ENCODE data around the gene SLC12A7.

The SLC12A7 gene

GRCh38 chr5:1055896-1056610 is 55.8 kb downstream of the SLC12A7 start:
- H3K14ac ChIP-seq (ENCODE audit: low read length) = no peak overlapping the region
- no peak for DNase-seq
- no peak overlapping the region for H4K8ac ChIP-seq (ENCODE audit: low read depth, low read length)
- WGBS (ENCODE audit: extremely low coverage, insufficient coverage, insufficient read length) = no CpG with 5 or more reads among the region's 39 CpGs
- H3K4me1 ChIP-seq (ENCODE audit: control insufficient read depth in 1 of 2, insufficient read depth in 2 of 2, low read length in 2 of 2) = no peaks in the 10 kb centered on the region
- H2AK5ac ChIP-seq (ENCODE audit: low read length) = no peak overlapping the region
- no peak overlapping the region for H3K9ac ChIP-seq (ENCODE audit: low read length)
- H3K27ac ChIP-seq (ENCODE audit: low read depth, low read length) = no peak overlapping the region
- H3K18ac ChIP-seq (ENCODE audit: low read length) = no peak overlapping the region
- no peak overlapping the region for H3K4me3 ChIP-seq (ENCODE audit: low read depth, low read length)
- no peak overlapping the region for H2BK5ac ChIP-seq (ENCODE audit: low read depth, low read length, poor library complexity)
- no peak overlapping the region for H4K12ac ChIP-seq (ENCODE audit: low read depth, low read length)
- H3K9me3 ChIP-seq (ENCODE audit: insufficient read depth, low read depth, low read length) = no peaks in the 10 kb centered on the region
- peaks cover 22 to 32% of the 10 kb centered on the region in 2 experiments for H3K36me3 ChIP-seq (ENCODE audit: control insufficient read depth in 1 of 2, insufficient read depth in 2 of 2, low read length in 2 of 2)
- no peak overlapping the region for H2BK120ac ChIP-seq (ENCODE audit: insufficient read depth, low read length, poor library complexity)
- H3K4ac ChIP-seq (ENCODE audit: low read depth, low read length) = no peak overlapping the region
- H3K79me2 ChIP-seq (ENCODE audit: control insufficient read depth, insufficient read depth, low read length, poor library complexity) = no peaks in the 10 kb centered on the region
- no peaks in the 10 kb centered on the region for H3K79me1 ChIP-seq (ENCODE audit: low read length)
- no peak overlapping the region for H4K91ac ChIP-seq (ENCODE audit: low read depth, low read length)
- no peak overlapping the region for H2BK12ac ChIP-seq (ENCODE audit: low read length)
- H3K27me3 ChIP-seq (ENCODE audit: insufficient read depth, low read length) = no peaks in the 10 kb centered on the region
- no peak overlapping the region for H2AFZ ChIP-seq (ENCODE audit: insufficient read depth, low read length, poor library complexity)
- H3K23ac ChIP-seq (ENCODE audit: low read length) = no peak overlapping the region
- no peak overlapping the region for H3K4me2 ChIP-seq (ENCODE audit: low read length)

- Histone ChIP-seq H2BK12ac (ENCODE audit: low read length) (no peak overlapping the region), H3K27ac (ENCODE audit: low read depth, low read length) (no peak overlapping the region), H2BK120ac (ENCODE audit: insufficient read depth, low read length, poor library complexity) (no peak overlapping the region), H3K79me1 (ENCODE audit: low read length) (no peaks in the 10 kb centered on the region), H2AK5ac (ENCODE audit: low read length) (no peak overlapping the region), H3K9me3 (ENCODE audit: insufficient read depth, low read depth, low read length) (peaks cover 2% of the 10 kb centered on the region), H3K9ac (ENCODE audit: low read length) (no peak overlapping the region), H3K79me2 (ENCODE audit: control insufficient read depth, insufficient read depth, low read length, poor library complexity) (no peaks in the 10 kb centered on the region), H3K18ac (ENCODE audit: low read length) (no peak overlapping the region), H2BK5ac (ENCODE audit: low read depth, low read length, poor library complexity) (no peak overlapping the region), H4K91ac (ENCODE audit: low read depth, low read length) (no peak overlapping the region), H2AFZ (ENCODE audit: insufficient read depth, low read length, poor library complexity) (no peak overlapping the region), H3K4me3 (ENCODE audit: low read depth, low read length) (no peak overlapping the region), H3K27me3 (ENCODE audit: insufficient read depth, low read length) (no peaks in the 10 kb centered on the region), H3K4me2 (ENCODE audit: low read length) (no peak overlapping the region), H3K4me1 (ENCODE audit: control insufficient read depth in 1 of 2, insufficient read depth in 2 of 2, low read length in 2 of 2) (no peaks in the 10 kb centered on the region), H3K14ac (ENCODE audit: low read length) (no peak overlapping the region), H3K36me3 (ENCODE audit: control insufficient read depth in 1 of 2, insufficient read depth in 2 of 2, low read length in 2 of 2) (peaks cover 23 to 31% of the 10 kb centered on the region in 2 experiments), H4K12ac (ENCODE audit: low read depth, low read length) (no peak overlapping the region), H3K23ac (ENCODE audit: low read length) (no peak overlapping the region), H4K8ac (ENCODE audit: low read depth, low read length) (no peak overlapping the region), H3K4ac (ENCODE audit: low read depth, low read length) (no peak overlapping the region)
- WGBS (ENCODE audit: extremely low coverage, insufficient coverage, insufficient read length) = no CpG with 5 or more reads among the region's 39 CpGs
- DNase-seq = no peak
Measured at GRCh38 chr5:1054799-1055775, 56.8 kb downstream of the SLC12A7 start.

- no peak overlapping the region for H3K14ac ChIP-seq (ENCODE audit: low read length)
- no peak overlapping the region for H2BK120ac ChIP-seq (ENCODE audit: insufficient read depth, low read length, poor library complexity)
- H3K27ac ChIP-seq (ENCODE audit: low read depth, low read length) = no peak overlapping the region
- H3K4me1 ChIP-seq (ENCODE audit: control insufficient read depth in 1 of 2, insufficient read depth in 2 of 2, low read length in 2 of 2) = no peaks in the 10 kb centered on the region
- H2AFZ ChIP-seq (ENCODE audit: insufficient read depth, low read length, poor library complexity) = no peak overlapping the region
- no peak overlapping the region for H4K8ac ChIP-seq (ENCODE audit: low read depth, low read length)
- H4K91ac ChIP-seq (ENCODE audit: low read depth, low read length) = no peak overlapping the region
- no peak overlapping the region for H3K23ac ChIP-seq (ENCODE audit: low read length)
- peaks cover 20 to 26% of the 10 kb centered on the region in 2 experiments for H3K36me3 ChIP-seq (ENCODE audit: control insufficient read depth in 1 of 2, insufficient read depth in 2 of 2, low read length in 2 of 2)
- H3K79me2 ChIP-seq (ENCODE audit: control insufficient read depth, insufficient read depth, low read length, poor library complexity) = no peaks in the 10 kb centered on the region
- H3K79me1 ChIP-seq (ENCODE audit: low read length) = no peaks in the 10 kb centered on the region
- H3K4ac ChIP-seq (ENCODE audit: low read depth, low read length) = no peak overlapping the region
- no peak overlapping the region for H3K4me3 ChIP-seq (ENCODE audit: low read depth, low read length)
- peaks cover 2% of the 10 kb centered on the region for H3K9me3 ChIP-seq (ENCODE audit: insufficient read depth, low read depth, low read length)
- H2BK5ac ChIP-seq (ENCODE audit: low read depth, low read length, poor library complexity) = no peak overlapping the region
- H3K4me2 ChIP-seq (ENCODE audit: low read length) = no peak overlapping the region
- no peak overlapping the region for H3K18ac ChIP-seq (ENCODE audit: low read length)
- DNase-seq = no peak
- H3K9ac ChIP-seq (ENCODE audit: low read length) = no peak overlapping the region
- no CpG with 5 or more reads among the region's 39 CpGs for WGBS (ENCODE audit: extremely low coverage, insufficient coverage, insufficient read length)
- H2BK12ac ChIP-seq (ENCODE audit: low read length) = no peak overlapping the region
- no peak overlapping the region for H4K12ac ChIP-seq (ENCODE audit: low read depth, low read length)
- no peak overlapping the region for H2AK5ac ChIP-seq (ENCODE audit: low read length)
- no peaks in the 10 kb centered on the region for H3K27me3 ChIP-seq (ENCODE audit: insufficient read depth, low read length)
Measured at GRCh38 chr5:1054018-1054798, 57.7 kb downstream of the SLC12A7 start.

- Histone ChIP-seq H2AK5ac (ENCODE audit: low read length) (no peak overlapping the region), H3K79me1 (ENCODE audit: low read length) (no peaks in the 10 kb centered on the region), H3K79me2 (ENCODE audit: control insufficient read depth, insufficient read depth, low read length, poor library complexity) (no peaks in the 10 kb centered on the region), H3K36me3 (ENCODE audit: control insufficient read depth in 1 of 2, insufficient read depth in 2 of 2, low read length in 2 of 2) (peaks cover 18 to 26% of the 10 kb centered on the region in 2 experiments), H3K4me3 (ENCODE audit: low read depth, low read length) (no peak overlapping the region), H3K23ac (ENCODE audit: low read length) (no peak overlapping the region), H2AFZ (ENCODE audit: insufficient read depth, low read length, poor library complexity) (no peak overlapping the region), H3K4ac (ENCODE audit: low read depth, low read length) (no peak overlapping the region), H3K27me3 (ENCODE audit: insufficient read depth, low read length) (no peaks in the 10 kb centered on the region), H3K4me2 (ENCODE audit: low read length) (no peak overlapping the region), H3K9me3 (ENCODE audit: insufficient read depth, low read depth, low read length) (peaks cover 2% of the 10 kb centered on the region), H2BK120ac (ENCODE audit: insufficient read depth, low read length, poor library complexity) (no peak overlapping the region), H4K12ac (ENCODE audit: low read depth, low read length) (no peak overlapping the region), H2BK12ac (ENCODE audit: low read length) (no peak overlapping the region), H3K18ac (ENCODE audit: low read length) (no peak overlapping the region), H3K14ac (ENCODE audit: low read length) (no peak overlapping the region), H3K9ac (ENCODE audit: low read length) (no peak overlapping the region), H3K4me1 (ENCODE audit: control insufficient read depth in 1 of 2, insufficient read depth in 2 of 2, low read length in 2 of 2) (no peaks in the 10 kb centered on the region), H4K8ac (ENCODE audit: low read depth, low read length) (no peak overlapping the region), H3K27ac (ENCODE audit: low read depth, low read length) (no peak overlapping the region), H2BK5ac (ENCODE audit: low read depth, low read length, poor library complexity) (no peak overlapping the region), H4K91ac (ENCODE audit: low read depth, low read length) (no peak overlapping the region)
- DNase-seq = no peak
- WGBS (ENCODE audit: extremely low coverage, insufficient coverage, insufficient read length) = no CpG with 5 or more reads among the region's 32 CpGs
Measured at GRCh38 chr5:1053391-1054017, 58.4 kb downstream of the SLC12A7 start.

Measured in trophoblast cell (in vitro differentiated cells and primary cell).